ENCODE data around the gene MDGA2. TPM values are rescaled to one million over a fixed set of nuclear protein-coding genes. Genes with fewer than 3 reads are reported as not detected.

Gene MDGA2
- total and polyA plus RNA-seq, 2 of the 8 experiments (the other 6 are each of a cell fraction or from before 2014, with no cell fraction given) = 0.11 to 0.69 TPM

GRCh38 chr14:47541662-47542061, 133.7 kb downstream of the MDGA2 start (continued):
- TF ChIP-seq EP300 (IDR thresholded peaks at IDR 0.05; ENCODE audit: borderline replicate concordance in 1 of 2, low read depth in 2 of 2, low read length in 2 of 2) (no peak), ATF2 (IDR thresholded peaks at IDR 0.05; ENCODE audit: low read length) (no peak), ZNF274 (IDR thresholded peaks at IDR 0.05; ENCODE audit: borderline replicate concordance, extremely low read depth, low read length) (no peak), SAP30 (IDR thresholded peaks at IDR 0.05; ENCODE audit: insufficient read depth, insufficient replicate concordance, low read length) (no peak), RAD21 (IDR thresholded peaks at IDR 0.05 in 1 of 2, conservative IDR thresholded peaks at IDR 0.05 in 1 of 2; ENCODE audit: low read depth in 2 of 2, low read length in 2 of 2) (no peak; a peak in 1 of 4 replicates), SP4 (IDR thresholded peaks at IDR 0.05; ENCODE audit: low read length) (no peak), RXRA (IDR thresholded peaks at IDR 0.05; ENCODE audit: insufficient read depth, low read depth, low read length) (no peak)

Data from H1 (cell line).